Endothelial cell of umbilical vein (primary cell): Measurements from ENCODE around the gene ARHGEF40. TPM values are rescaled to one million over a fixed set of nuclear protein-coding genes. Genes with fewer than 3 reads are reported as not detected.

Source experiments
- BruUV-seq: library from RNA; stranded (reverse); fragments of 400-500 nt; replicated peaks from 2 replicates; lab custom pipeline; 2021; lab: Mats Ljungman, UMichigan
- CTCF ChIA-PET: fragments of 300-600, 350-600 bp; sonication (Branson Sonifier 250); formaldehyde crosslinking; loops from one replicate; lab custom pipeline; 2021; ENCODE audit warnings: antibody characterized with exemption, inconsistent platforms; lab: Charles Lee
- POLR2A ChIA-PET: fragments of 300-600, 350-600 bp; sonication (Branson Sonifier 250); formaldehyde crosslinking; loops from one replicate; lab custom pipeline; 2021; ENCODE audit warnings: antibody characterized with exemption, inconsistent platforms; lab: Charles Lee
- DNase-seq: peaks from one replicate; pipeline ENCODE4 v3.0.0-alpha.2; 2011; ENCODE audit warnings: low read depth, low spot score
- FAIRE-seq: peaks from 2 replicates; lab custom pipeline; 2011; peaks lifted over from hg19 to GRCh38; lab: Jason Lieb, UNC
- H2AFZ ChIP-seq: 2 replicates; pipeline ENCODE4 v1.6.0; 2012; ENCODE audit warnings: low read depth, low read length, control low read depth, inconsistent platforms
- H3K27ac ChIP-seq: 2 replicates; pipeline ENCODE4 v1.5.1; 2011; ENCODE audit warnings: low read depth, mild to moderate bottlenecking, control low read depth, low read length, moderate library complexity; ENCODE audit not compliant: insufficient read depth
- H3K27me3 ChIP-seq, 2 experiments: 2 replicates each; pipeline versions ENCODE4 v1.6.0 to v1.6.1; 2011; ENCODE audit warnings: low read length in 2 of 2, mixed read lengths in 1 of 2; ENCODE audit not compliant: control insufficient read depth in 2 of 2, insufficient read depth in 2 of 2
- H3K36me3 ChIP-seq, 2 experiments: 2 replicates in 1 of 2; 3 replicates in 1 of 2; pipeline ENCODE4 v1.5.1; 2011; ENCODE audit warnings: low read length in 2 of 2, mild to moderate bottlenecking in 1 of 2, moderate library complexity in 1 of 2; ENCODE audit not compliant: control insufficient read depth in 2 of 2, insufficient read depth in 2 of 2; ENCODE audit errors: extremely low read depth in 1 of 2
- H3K4me1 ChIP-seq: 3 replicates; pipeline ENCODE4 v1.5.1; 2011; ENCODE audit warnings: mild to moderate bottlenecking, low read length; ENCODE audit not compliant: control insufficient read depth, insufficient read depth; ENCODE audit errors: extremely low read depth
- H3K4me2 ChIP-seq: 2 replicates; pipeline ENCODE4 v1.6.1; 2011; ENCODE audit warnings: low read length, control low read depth, mixed read lengths; ENCODE audit not compliant: insufficient read depth
- H3K4me3 ChIP-seq, 3 experiments: fragments of 200-600 bp in 1 of 3; sonication (generic), shearing (Covaris generic) in 1 of 3; replicated peaks in 1 of 3; 2 replicates each; pipeline ENCODE4 v1.5.1; 2011 to 2016; ENCODE audit warnings: control low read depth in 3 of 3, low read length in 3 of 3, mild to moderate bottlenecking in 2 of 3, inconsistent platforms in 1 of 3, low read depth in 1 of 3, moderate library complexity in 1 of 3; ENCODE audit not compliant: insufficient read depth in 1 of 3
- H3K79me2 ChIP-seq: 2 replicates; pipeline ENCODE4 v1.6.0; 2012; ENCODE audit warnings: low read length, inconsistent platforms; ENCODE audit not compliant: control insufficient read depth, insufficient read depth
- H3K9ac ChIP-seq: replicated peaks from 2 replicates; pipeline ENCODE3; 2011; ENCODE audit warnings: low read length, control low read depth; ENCODE audit not compliant: insufficient read depth; ENCODE audit errors: extremely low read depth
- H3K9me1 ChIP-seq: replicated peaks from 3 replicates; pipeline ENCODE4 v1.6.0; 2011; ENCODE audit warnings: mild to moderate bottlenecking, low read length; ENCODE audit not compliant: control insufficient read depth, insufficient read depth; ENCODE audit errors: extremely low read depth
- H3K9me3 ChIP-seq: replicated peaks from 2 replicates; pipeline ENCODE4 v1.5.1; 2012; ENCODE audit warnings: low read length, inconsistent platforms; ENCODE audit not compliant: control insufficient read depth, insufficient read depth
- H4K20me1 ChIP-seq: replicated peaks from 2 replicates; pipeline ENCODE3; 2011; ENCODE audit warnings: mild to moderate bottlenecking, low read length; ENCODE audit not compliant: control insufficient read depth, insufficient read depth; ENCODE audit errors: extremely low read depth
- EZH2 ChIP-seq: IDR thresholded peaks from 2 replicates; pipeline ENCODE4 v1.6.1; 2012; ENCODE audit warnings: borderline replicate concordance, low read depth, mild to moderate bottlenecking, moderate library complexity, low read length, inconsistent platforms; ENCODE audit not compliant: severe bottlenecking
- FOS ChIP-seq: IDR thresholded peaks from 2 replicates; pipeline ENCODE4 v1.6.1; 2011; ENCODE audit warnings: mild to moderate bottlenecking, low read length, moderate library complexity, borderline replicate concordance; ENCODE audit not compliant: insufficient read depth
- GATA2 ChIP-seq: IDR thresholded peaks from 2 replicates; pipeline ENCODE4 v1.7.0; 2011; ENCODE audit warnings: low read depth, mild to moderate bottlenecking, moderate library complexity, mixed read lengths, low read length; ENCODE audit not compliant: insufficient read length, insufficient read depth
- JUN ChIP-seq: IDR thresholded peaks from 2 replicates; pipeline ENCODE4 v1.6.1; 2011; ENCODE audit warnings: borderline replicate concordance, low read depth; ENCODE audit not compliant: insufficient read length, insufficient read depth
- MYC ChIP-seq: IDR thresholded peaks from one replicate; pipeline ENCODE4 v1.6.1; 2011; ENCODE audit warnings: mild to moderate bottlenecking, low read depth, low read length
- dilution Hi-C: fragments of 300-500 bp; cut with MboI; formaldehyde crosslinking; loops from one replicate; pipeline ENCODE4 v1.15.0; 2019; ENCODE audit warnings: low sequenced_read_pairs; ENCODE audit not compliant: extremely low pct_ligation_motif_present
- intact Hi-C: fragments of 100-400 bp; cut with micrococcal nuclease; formaldehyde crosslinking; loops from one replicate; pipeline ENCODE4 v1.10.0; 2022
- polyA plus RNA-seq, 4 experiments: library from polyadenylated mRNA; depleted of rRNA in 3 of 4; stranded (reverse) in 3 of 4; unstranded in 1 of 4; fragments of >200 nt; gene quantifications; 2 replicates each; pipeline versions ENCODE4 v1.2.1 to v1.2.3, GENCODE V29; 2011 to 2012; ENCODE audit warnings: missing spikeins in 1 of 4
- total RNA-seq: library from RNA; stranded (reverse); gene quantifications from 2 replicates; pipeline ENCODE4 v1.2.3, GENCODE V29; 2021
- TF ChIP-seq, protein P1 (sequence below), 2 donors: IDR thresholded peaks; 1 replicate in 1 of 2; 2 replicates in 1 of 2; pipeline ENCODE4 v1.5.1; 2011; ENCODE audit warnings: low read length in 2 of 2, mild to moderate bottlenecking in 2 of 2, moderate library complexity in 2 of 2, control low read depth in 1 of 2, inconsistent platforms in 1 of 2, low read depth in 1 of 2; ENCODE audit not compliant: insufficient read depth in 1 of 2; ENCODE audit errors: extremely low read depth in 1 of 2
- TF ChIP-seq, protein P2 (sequence below): IDR thresholded peaks from 2 replicates; pipeline ENCODE4 v1.6.1; 2011; ENCODE audit not compliant: insufficient read depth, insufficient read length

The ARHGEF40 gene
- total and polyA plus RNA-seq, 2 donors (not counting 3 experiments of a cell fraction or from before 2014, with no cell fraction given), result 2.6 to 19.9 TPM

- H3K27me3 ChIP-seq, result peaks cover 12 to 26% of the 10 kb centered on the region in 2 experiments
- BruUV-seq, result no TSS peak
- POLR2A ChIA-PET, result no interaction called here
- FAIRE-seq, result no peak
- no peaks in the 10 kb centered on the region for H3K9me3 ChIP-seq
- H3K4me1 ChIP-seq, result peaks cover 12% of the 10 kb centered on the region
- CTCF ChIA-PET, result interaction anchor here (1.1 to 6.9 kb wide), 6 partner anchors 8 to 83 kb away, joined by 3 to 131 read pairs (median 20); partner anchors contain the start of gene ARHGEF40
- no peaks in the 10 kb centered on the region for H3K9me1 ChIP-seq
- H3K9ac ChIP-seq, result no peak overlapping the region
- intact Hi-C loops, result no loop called here
- dilution Hi-C loops, result no loop called here
- H4K20me1 ChIP-seq, result no peaks in the 10 kb centered on the region
- no peak overlapping the region for H2AFZ ChIP-seq
- no peaks in the 10 kb centered on the region for H3K36me3 ChIP-seq
- peak; percentile 62 for TF ChIP-seq EZH2
- no peak for TF ChIP-seq JUN
- DNase-seq, result no peak
- no peak overlapping the region for H3K4me2 ChIP-seq
- no peak overlapping the region for H3K27ac ChIP-seq
- no peaks in the 10 kb centered on the region for H3K79me2 ChIP-seq
- H3K4me3 ChIP-seq, result peak overlapping the region in 1 of 3 experiments; percentile 43
Measured at GRCh38 chr14:21096978-21097635, 27.0 kb downstream of the ARHGEF40 start.

DNA sequence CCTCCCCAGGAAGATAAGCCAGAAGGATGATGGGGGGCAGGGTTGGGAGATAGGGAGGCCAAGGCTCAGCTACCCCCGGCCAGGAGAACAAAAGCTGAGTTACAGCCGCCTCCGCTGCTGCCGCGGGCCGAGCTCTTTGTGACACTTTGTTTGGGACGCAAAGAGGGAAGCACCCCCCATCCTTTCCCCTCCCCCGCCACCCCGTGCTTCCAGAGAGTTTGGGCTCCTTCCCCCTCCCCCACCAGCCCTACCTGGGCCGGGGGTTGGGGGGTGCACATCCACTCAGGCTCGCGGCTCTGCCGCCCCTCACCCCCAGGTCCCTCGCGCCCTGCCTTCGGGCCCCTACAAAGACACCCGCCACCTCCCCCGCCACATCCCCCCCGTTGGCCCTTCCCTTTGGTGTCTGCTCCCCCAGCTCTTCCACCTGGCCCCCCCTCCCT, 27.6 kb downstream of the ARHGEF40 start:
- H3K27me3 ChIP-seq, result peaks cover 12 to 26% of the 10 kb centered on the region in 2 experiments
- peaks cover 12% of the 10 kb centered on the region for H3K4me1 ChIP-seq
- dilution Hi-C loops (no loop called here), intact Hi-C loops (no loop called here)
- no peaks in the 10 kb centered on the region for H3K9me1 ChIP-seq
- peak overlapping the region in 1 of 3 experiments; percentile 43 for H3K4me3 ChIP-seq
- H3K79me2 ChIP-seq, result no peaks in the 10 kb centered on the region
- H3K27ac ChIP-seq, result no peak overlapping the region
- ChIA-PET POLR2A (no interaction called here), CTCF (interaction anchor here (1.1 to 6.9 kb wide), 5 partner anchors 11 to 84 kb away, joined by 3 to 131 read pairs (median 5); partner anchors contain the start of gene ARHGEF40)
- no peaks in the 10 kb centered on the region for H3K36me3 ChIP-seq
- no peaks in the 10 kb centered on the region for H4K20me1 ChIP-seq
- no peak overlapping the region for H3K9ac ChIP-seq
- DNase-seq, result no peak
- BruUV-seq, result no TSS peak
- no peak overlapping the region for H2AFZ ChIP-seq
- no peak for FAIRE-seq
- TF ChIP-seq FOS, result no peak
- TF ChIP-seq, protein P1, sequence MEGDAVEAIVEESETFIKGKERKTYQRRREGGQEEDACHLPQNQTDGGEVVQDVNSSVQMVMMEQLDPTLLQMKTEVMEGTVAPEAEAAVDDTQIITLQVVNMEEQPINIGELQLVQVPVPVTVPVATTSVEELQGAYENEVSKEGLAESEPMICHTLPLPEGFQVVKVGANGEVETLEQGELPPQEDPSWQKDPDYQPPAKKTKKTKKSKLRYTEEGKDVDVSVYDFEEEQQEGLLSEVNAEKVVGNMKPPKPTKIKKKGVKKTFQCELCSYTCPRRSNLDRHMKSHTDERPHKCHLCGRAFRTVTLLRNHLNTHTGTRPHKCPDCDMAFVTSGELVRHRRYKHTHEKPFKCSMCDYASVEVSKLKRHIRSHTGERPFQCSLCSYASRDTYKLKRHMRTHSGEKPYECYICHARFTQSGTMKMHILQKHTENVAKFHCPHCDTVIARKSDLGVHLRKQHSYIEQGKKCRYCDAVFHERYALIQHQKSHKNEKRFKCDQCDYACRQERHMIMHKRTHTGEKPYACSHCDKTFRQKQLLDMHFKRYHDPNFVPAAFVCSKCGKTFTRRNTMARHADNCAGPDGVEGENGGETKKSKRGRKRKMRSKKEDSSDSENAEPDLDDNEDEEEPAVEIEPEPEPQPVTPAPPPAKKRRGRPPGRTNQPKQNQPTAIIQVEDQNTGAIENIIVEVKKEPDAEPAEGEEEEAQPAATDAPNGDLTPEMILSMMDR (IDR thresholded peaks at IDR 0.05; ENCODE audit: extremely low read depth in 1 of 2, insufficient read depth in 1 of 2, low read depth in 1 of 2, low read length in 2 of 2), result no peak
- TF ChIP-seq JUN, result no peak
- TF ChIP-seq, protein P2, sequence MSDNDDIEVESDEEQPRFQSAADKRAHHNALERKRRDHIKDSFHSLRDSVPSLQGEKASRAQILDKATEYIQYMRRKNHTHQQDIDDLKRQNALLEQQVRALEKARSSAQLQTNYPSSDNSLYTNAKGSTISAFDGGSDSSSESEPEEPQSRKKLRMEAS, result no peak
- TF ChIP-seq GATA2, result no peak
- TF ChIP-seq EZH2, result no peak
- TF ChIP-seq MYC, result no peak
- no peak overlapping the region for H3K4me2 ChIP-seq
- no peaks in the 10 kb centered on the region for H3K9me3 ChIP-seq
